SK-N-SH treated with all-trans-retinoic acid at 6 μM for 48 hours (cell line): ENCODE measurements around the gene SNRPB2.

ENCODE experiments used
- CREB5 ChIP-seq: fragments of 250-450 bp; sonication (Bioruptor Pico); IDR thresholded peaks from 2 replicates; pipeline ENCODE4 v1.5.1; 2020; ENCODE audit warnings: low read depth, mild to moderate bottlenecking, moderate library complexity
- PPARA ChIP-seq: fragments of 250-450 bp; sonication (Bioruptor Pico); IDR thresholded peaks from 2 replicates; pipeline ENCODE4 v1.5.0; 2020; ENCODE audit warnings: mild to moderate bottlenecking, borderline replicate concordance
- TOX ChIP-seq: fragments of 250-450 bp; sonication (Bioruptor Pico); IDR thresholded peaks from 2 replicates; pipeline ENCODE4 v1.8.0; 2021; ENCODE audit warnings: mild to moderate bottlenecking, moderate library complexity, borderline replicate concordance
- TF ChIP-seq, protein P1 (sequence below): fragments of 250-450 bp; sonication (Bioruptor Pico); IDR thresholded peaks from 2 replicates; pipeline ENCODE4 v1.8.0; 2020; ENCODE audit warnings: mild to moderate bottlenecking, moderate library complexity, borderline replicate concordance
- TF ChIP-seq, protein P2 (sequence below): fragments of 250-450 bp; sonication (Bioruptor Pico); IDR thresholded peaks from 2 replicates; pipeline ENCODE4 v1.8.0; 2021; ENCODE audit warnings: low read depth, mild to moderate bottlenecking, moderate library complexity, borderline replicate concordance

- TF ChIP-seq, protein P1, sequence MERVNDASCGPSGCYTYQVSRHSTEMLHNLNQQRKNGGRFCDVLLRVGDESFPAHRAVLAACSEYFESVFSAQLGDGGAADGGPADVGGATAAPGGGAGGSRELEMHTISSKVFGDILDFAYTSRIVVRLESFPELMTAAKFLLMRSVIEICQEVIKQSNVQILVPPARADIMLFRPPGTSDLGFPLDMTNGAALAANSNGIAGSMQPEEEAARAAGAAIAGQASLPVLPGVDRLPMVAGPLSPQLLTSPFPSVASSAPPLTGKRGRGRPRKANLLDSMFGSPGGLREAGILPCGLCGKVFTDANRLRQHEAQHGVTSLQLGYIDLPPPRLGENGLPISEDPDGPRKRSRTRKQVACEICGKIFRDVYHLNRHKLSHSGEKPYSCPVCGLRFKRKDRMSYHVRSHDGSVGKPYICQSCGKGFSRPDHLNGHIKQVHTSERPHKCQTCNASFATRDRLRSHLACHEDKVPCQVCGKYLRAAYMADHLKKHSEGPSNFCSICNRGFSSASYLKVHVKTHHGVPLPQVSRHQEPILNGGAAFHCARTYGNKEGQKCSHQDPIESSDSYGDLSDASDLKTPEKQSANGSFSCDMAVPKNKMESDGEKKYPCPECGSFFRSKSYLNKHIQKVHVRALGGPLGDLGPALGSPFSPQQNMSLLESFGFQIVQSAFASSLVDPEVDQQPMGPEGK (CRISPR knock-in tag): no peak
- TF ChIP-seq TOX (CRISPR knock-in tag): no peak
- no peak for TF ChIP-seq CREB5
- TF ChIP-seq PPARA (CRISPR knock-in tag): no peak
- TF ChIP-seq, protein P2, sequence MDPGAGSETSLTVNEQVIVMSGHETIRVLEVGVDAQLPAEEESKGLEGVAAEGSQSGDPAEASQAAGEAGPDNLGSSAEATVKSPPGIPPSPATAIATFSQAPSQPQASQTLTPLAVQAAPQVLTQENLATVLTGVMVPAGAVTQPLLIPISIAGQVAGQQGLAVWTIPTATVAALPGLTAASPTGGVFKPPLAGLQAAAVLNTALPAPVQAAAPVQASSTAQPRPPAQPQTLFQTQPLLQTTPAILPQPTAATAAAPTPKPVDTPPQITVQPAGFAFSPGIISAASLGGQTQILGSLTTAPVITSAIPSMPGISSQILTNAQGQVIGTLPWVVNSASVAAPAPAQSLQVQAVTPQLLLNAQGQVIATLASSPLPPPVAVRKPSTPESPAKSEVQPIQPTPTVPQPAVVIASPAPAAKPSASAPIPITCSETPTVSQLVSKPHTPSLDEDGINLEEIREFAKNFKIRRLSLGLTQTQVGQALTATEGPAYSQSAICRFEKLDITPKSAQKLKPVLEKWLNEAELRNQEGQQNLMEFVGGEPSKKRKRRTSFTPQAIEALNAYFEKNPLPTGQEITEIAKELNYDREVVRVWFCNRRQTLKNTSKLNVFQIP (CRISPR knock-in tag): no peak
Measured at GRCh38 chr20:16699293-16699692, 30.5 kb upstream of the SNRPB2 start.
